NAMALWA (cell line): ENCODE measurements around the gene SEMA7A.

ENCODE experiments used
- DNase-seq: peaks from one replicate; pipeline ENCODE4 v3.0.0-alpha.2; 2015; ENCODE audit warnings: low spot score

The SEMA7A gene

DNA sequence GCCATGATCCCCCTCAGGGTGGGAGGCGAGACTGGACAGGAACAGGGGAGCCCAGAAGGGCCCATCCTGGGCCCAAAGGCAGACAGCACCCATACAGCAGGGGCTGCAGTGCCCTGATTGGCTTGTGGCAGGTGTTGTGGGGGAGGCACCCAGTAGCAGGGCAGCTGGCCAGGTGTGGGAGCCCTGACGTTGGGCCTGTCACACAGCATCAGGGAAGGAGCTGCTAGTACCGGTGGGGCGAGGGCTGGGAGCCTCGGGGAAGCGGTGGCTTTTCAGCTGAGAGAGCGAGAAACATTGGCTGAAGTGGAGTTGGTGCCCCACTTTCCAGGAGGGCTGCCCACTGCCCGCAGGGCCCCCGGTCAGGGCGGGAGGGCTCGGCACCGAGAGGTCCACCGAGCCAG lies 46.6 kb downstream of the SEMA7A start:
- peak; percentile 45 for DNase-seq

DNA sequence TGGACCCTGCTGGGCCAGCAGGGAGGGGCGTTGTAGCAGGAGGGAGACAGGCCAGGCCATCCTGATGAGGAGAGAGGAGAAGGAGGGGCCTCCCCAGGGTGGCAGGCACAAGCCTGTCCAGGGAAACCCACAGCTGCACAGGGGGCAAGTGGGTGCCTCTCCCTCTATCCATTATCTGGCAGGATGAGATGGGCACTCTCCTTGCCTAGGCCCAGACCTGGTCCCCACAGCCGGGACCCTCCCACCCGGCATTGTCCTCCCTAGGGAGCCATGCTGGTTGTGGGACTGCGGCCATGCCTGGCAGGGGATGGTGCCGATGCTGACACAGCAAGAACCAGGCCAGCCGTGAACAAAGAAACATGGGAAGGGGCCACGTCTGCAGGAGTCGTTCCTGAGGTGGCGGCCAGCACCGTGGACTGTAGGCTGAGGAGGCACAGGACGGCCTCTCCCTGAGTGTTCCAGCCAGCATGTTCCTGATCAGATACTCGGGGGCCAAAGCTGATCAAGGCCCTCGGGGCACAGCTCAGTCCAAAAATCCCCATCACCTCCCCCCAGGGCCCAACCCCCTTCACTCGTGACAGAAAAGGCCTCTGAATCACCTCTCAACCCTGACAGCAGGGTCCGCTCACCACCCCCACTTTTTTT lies 47.1 kb downstream of the SEMA7A start:
- no peak for DNase-seq

DNA sequence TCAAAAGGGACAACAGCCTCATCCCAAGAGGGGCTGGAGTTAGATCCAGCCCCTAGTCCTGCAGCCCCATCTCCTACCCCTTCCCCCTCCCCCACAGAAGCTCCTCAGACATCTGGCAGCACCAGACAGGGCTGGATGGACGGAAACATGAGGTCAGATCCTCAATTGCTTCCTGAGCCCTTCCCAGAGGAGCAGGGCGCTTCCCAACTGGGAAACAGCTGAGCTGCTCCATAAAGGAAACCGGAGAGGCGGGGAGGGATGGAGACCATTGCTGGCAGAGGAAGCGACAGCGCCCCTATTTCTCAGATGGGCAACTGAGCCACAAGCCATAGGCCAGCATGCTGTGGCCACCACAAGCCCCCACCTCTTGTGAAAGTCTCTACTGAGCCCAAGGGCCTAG lies 48.0 kb downstream of the SEMA7A start:
- DNase-seq = no peak

DNA sequence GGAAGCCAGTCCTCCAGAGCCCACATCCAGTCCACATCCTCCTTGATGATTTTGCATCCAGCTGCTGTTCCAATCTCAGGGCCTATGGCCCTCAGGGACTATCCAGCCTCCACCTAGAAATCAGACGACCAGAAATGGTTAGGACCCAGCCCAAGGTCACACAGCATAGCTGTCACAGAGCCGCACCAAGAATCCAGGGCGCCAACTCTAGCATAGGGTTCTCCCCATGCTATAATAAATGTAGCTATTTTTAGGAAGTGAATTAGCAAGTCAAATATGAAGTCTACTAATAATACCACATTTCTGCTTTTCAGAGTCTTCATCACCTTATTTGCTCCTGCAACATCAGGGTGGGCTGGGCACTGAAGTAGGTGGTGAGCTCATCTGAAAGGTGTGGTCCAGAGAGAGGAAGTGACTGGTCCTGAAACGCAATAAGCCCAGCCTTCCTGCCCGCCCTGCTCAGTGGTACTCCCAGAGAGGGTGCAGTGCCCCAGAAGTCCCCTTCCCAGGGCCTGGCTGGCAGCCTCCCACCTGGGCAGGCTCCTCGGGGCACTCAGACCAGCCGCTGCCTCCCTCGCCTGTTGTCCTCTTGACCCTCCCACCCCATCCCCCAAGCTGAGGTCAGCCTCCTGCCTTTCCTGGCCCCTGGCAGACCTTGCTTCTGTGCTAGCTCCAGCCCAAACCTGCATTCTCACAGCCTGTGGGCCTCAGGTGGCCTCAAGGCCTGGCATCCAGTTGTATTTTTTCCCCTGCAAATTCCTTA lies 48.7 kb downstream of the SEMA7A start:
- peak; percentile 71 for DNase-seq

DNA sequence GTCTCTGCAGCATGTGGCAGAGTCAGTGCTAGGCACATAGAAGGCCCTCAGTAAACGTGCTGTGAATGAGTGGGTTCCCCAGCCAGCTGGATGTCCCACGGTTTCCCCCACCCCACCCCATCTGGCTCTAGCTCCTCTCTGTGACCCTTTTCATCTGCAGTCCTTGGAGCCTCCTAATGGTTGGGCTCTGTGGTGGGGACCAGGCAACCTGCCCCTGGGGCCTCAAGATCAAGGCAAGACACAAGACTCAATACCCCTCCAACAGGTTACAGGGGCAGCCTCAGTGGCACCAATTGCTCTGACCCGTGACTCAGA lies 49.2 kb downstream of the SEMA7A start:
- DNase-seq = no peak

DNA sequence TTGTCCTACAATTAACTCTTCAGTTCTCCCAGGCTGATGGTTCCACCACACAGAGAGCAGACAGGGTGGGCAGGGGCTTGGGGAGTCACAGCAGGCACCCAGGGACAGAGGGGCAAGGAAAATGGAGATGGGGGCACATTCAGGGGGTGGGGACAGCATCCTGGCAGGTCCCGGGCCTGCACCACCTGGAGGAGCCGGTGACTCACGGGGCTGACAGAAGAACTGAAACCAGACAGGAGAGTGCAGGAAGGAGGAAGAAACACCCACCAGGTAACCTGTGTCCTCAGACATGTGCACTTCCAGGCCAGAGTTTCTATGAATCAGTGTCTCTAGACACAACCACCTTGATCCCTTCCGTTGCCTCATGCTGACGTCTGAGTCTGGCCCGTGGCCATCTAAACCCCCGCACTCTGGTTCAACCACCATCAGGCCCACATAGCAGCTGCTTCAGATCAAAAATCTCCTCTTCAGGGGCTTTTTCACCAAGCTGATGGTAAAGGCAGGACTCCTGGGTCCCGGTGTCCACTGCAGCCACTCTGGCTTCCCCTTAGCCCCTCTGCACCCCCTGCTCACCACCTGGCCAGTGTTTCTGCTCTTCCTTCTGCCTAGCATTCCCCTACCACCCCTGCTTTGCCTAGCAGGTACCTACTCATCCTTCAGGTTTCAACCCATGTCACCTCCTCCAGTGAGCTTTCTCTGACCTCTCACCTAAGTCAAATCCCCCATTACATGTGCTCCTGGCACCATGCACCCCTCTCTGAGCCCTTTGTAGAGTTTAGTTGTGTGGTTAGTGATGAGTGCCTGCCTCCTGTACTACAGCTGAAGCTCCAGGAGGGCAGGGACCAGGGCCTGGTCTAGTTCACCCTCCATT lies 49.8 kb downstream of the SEMA7A start:
- peak; percentile 53 for DNase-seq

DNA sequence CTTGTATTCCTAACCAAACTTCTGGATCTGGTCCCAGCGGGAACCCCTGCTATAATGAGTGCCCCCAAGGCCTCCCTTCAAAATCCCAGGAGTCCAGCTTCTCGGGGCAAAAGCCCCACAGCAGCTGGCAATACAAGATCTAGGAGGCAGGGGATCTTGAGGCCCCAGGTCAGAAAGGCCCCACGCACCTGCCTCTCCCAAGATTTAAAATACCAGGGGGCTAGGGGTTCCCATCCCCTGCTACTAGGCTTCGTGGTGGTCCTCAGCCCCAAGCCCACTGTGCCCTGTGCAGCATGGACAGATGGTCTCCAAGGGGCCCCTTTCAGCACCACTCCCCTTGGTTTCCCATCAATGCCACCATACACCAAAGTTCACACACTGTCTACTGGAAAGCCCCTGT lies 50.5 kb downstream of the SEMA7A start:
- DNase-seq = no peak

DNA sequence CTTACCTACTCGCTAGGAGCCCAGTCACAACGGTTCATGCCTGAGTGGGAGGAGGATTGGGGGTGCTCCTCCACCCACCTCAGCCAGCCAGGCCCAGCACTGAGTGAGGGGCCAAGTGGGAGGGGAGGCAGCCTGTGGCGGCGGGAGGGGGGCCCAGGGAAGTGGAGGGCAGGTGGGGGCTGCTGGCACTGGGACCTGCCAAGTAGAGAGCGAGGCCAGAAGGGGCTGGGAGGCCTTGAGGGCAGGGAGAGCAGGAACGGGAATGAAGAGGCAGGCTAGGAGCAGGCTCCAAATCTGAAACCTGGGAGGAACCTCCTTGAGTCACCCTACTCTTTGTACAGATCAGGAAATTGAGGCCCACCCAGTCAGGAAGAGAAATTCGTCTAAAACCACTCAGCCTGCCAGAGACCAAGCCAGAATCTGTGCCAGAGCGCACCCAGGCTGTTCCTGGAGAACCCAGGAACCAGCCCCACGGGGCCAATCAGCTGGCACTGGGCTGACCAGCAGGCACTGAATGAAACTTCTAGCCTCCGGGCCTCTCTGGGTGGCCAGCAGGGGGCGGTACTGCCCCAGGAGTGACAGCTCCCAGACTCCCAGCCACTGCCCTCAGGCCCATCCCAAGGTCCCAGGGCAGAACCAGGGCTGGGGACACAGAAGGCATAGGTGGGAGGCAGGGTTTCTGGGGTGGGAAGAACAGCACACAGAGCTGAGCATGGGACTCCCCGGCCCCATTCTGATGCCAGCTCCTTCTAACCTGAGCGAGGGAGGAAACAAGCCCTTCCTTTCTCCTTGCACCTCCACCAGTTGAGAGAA lies 51.5 kb downstream of the SEMA7A start:
- DNase-seq = peak; percentile 72

DNA sequence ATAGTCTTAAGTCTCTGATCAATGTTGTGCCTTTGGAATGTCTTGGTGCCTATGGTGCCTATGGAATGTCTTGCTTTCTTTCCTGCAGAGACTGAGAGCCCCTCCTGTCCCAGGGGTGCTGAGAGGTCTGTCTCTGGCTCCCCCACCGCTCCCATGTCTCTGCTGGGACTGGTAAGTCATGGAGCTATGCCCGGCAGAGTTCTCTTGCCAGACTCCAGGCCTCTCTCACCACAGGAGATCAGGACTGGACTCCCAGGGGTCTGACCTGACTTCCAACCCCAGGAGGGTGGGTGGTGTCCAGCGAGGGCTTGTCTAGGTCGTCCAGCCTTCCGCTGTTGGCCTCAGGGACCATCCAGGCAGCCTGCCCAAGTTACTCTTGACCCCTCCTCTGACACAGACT lies 52.3 kb downstream of the SEMA7A start:
- DNase-seq = no peak

DNA sequence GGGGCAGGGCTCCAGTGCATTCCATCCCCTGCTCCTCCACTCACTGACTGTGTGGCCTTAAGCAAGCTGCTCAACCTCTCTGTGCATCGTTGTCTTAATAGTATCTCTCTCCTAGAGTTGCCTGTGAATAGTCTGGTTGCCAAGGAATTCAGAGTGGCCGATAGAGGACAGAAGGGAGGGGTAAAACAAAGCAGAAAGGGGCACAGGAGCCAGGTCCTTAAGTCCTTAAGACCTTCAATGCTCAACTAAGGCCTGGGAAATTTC lies 52.6 kb downstream of the SEMA7A start:
- no peak for DNase-seq

DNA sequence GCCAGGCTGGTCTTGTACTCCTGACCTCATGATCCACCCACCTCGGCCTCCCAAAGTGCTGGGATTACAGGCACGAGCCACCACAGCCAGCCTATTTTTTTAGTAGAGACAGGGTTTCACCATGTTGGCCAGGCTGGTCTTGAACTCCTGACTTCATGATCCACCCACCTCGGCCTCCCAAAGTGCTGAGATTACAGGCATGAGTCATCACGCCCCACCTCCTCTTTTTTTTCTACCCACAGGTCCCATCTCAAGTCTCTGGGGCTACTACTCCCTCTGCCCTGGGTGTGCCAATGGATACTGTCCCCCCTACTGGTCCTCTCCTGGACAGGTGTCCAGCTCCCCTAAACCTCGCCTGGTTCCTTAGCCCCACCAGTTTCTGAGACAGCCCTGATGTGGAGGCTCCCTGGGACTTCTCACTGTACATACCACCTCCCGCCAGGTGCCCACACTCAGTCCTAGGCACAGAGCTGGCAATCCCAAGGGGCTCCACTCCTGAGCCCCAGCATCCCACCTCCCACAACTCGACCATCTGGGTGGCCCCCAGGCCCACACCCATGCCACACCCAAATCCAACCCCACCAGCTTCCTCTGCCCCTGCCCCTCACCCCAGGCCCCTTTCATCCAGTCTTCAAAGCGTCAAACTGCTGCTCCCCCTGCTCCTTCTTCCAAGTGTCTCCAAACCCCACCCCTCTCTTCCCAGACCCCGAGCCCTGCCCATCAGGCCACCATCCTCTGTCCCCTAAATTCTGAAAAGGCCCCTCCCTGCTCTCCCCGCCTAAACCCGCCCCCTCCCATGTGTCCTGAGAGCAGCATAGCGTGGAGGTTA lies 53.2 kb downstream of the SEMA7A start:
- no peak for DNase-seq

DNA sequence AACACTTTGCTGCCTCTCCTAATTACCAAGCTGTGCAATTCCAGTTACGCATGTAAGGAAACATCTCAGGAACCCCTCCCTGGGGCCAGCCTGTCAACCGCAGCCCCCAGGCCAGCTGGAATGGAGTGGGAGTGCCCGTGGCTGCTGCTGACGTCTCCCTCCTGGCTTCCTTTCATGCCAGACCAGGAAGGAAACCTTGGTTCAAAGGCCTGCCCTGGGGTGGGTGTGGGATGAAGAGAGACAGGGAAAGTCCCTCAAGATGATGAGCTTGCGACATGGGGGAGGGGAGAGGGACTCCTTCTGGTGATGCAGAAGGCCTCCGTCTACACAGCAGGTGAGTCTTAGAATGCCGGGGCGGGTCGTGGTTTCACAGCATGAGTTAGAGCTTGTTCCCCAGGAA lies 54.9 kb downstream of the SEMA7A start:
- no peak for DNase-seq

DNA sequence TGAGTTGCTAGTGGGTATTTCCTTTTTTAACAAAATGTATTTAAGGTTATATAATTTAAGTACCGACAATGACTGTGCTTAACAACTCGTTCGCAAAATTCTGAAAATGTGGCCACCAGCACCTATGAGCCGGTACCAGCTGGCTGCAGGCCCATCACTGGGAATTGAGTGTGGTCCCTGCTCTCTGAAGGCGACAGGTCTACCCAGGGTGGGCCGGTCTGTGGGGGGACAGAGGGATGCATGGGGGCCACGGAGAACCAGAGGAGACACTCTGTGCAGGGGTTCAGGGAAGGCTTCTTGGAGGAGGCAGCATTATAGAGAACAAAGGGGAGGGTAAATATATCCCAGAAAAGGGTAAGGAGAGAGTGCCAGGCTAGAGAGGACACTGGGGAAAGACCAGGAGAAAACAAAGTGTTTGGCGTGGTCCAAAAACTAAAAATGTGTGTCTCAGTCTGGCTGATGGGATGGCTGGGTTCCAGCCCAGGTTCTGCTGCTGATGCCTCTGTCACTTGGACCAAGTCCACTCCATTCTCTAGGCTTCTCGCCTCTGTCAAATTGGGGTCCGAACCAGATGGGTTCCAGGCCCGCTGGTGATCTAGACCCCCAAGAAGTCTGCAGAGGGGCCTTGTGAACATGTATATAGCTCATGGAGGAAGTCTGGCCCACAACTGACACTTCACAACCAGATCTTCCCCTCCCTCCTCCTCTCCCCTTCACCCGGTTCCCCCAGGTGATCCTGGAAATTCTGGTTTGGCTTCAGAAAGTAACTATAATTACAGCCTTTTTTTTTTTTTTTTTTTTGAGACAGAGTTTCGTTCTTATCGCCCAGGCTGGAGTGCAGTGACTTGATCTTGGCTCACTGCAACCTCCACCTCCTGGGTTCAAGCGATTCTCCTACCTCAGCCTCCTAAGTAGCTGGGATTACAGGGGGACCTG lies 55.7 kb downstream of the SEMA7A start:
- DNase-seq = no peak

DNA sequence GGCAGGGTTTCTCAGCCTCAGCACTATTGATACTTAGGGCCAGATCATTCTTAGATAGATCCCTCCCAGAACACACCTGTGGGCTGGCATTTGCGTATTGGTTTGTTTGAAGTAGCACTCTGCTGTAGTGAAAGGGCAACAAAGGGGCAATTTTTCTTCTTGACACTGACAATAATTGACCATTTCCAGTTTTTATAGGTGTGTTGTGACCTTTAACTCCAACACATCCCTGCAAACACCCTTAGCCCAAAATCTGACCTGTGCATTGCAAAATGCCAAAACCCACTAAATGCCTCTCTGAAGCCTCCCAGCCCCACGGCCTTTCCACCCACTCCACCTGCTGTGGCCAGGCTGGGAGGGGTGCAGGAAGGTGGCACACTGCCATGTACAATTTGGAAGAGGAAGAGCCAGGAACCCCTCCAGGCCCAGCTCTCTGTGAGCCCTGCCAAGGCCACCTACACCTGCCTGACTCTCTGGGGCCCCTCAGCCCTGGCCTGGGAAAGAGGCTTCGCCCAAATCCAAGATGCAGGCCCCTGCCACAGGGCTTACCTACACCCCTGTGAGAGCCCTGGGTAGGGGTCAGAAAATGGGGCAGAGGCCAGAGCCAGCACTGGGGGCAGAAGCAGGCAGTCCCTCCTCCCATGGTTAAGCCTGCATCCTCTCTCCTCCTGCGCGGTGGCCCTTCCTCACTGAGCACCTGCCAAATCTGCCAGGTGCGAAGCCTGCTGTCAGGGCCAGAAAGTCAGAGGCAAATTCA lies 56.8 kb downstream of the SEMA7A start:
- DNase-seq = no peak

DNA sequence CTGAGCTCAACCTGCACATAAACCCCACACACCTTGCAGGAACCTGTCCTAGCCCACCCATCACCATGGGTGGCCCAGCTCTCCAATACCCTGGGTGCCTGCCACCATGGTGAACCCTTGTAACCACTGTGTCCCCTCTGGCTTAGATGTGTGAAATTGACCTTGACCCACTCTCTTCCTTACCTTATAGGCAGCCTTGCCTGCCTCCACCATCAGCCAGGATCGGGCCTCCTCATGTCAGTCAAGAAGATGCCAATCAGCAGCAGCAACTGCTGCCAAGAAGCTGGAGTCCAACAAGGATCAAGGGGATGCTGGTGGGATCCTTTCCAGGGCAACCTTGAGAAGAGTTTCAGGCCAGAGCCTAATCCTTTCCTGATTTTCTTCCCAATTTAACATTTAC lies 57.5 kb downstream of the SEMA7A start:
- no peak for DNase-seq

DNA sequence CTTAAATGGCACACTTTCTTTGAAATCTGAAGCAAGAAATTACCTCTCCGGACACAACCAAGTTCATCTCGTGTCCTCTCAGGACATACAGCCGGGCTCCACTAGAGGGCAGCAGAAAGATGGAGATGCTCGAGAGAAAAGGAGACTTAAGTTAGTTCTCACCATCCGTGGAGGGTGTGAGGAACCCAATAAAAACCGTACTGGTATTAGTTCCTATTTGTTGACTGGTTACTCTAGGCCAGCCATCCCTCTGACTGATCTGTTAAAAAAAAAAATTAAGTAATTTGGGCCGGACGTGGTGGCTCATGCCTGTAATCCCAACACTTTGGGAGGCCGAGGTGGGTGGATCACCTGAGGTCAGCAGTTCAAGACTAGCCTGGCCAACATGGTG lies 58.5 kb downstream of the SEMA7A start:
- DNase-seq = peak; percentile 93

DNA sequence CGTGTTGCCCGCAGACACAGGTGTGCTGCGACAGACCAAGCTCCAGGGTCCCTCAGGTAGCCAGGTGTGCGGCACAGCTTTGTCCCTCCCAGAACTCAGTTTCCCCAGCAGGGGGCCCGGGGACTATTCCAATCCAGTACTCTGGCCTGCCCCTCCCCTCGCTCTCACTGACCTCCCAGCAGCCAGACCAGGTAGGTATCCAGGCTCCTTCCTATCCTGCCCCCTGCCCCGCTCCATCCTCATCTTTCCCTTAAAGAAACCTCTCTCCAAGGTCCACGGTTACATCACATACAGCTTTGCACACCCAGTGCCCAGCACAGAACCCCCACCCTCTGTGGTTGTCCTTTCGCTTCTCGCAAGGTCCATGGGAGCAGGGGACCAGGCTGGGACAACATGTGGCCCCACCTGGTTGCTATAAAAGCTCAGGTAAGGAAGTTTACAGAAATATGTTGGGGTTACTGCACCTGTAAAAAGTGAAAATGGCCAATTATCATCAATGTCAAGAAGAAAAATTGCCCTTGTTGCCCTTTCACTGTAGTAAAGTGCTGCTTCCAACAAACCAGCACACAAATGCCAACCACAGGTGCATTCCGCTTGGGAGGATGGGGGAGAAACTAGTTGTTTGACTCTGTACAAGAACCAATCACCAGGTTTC lies 59.0 kb downstream of the SEMA7A start:
- no peak for DNase-seq

DNA sequence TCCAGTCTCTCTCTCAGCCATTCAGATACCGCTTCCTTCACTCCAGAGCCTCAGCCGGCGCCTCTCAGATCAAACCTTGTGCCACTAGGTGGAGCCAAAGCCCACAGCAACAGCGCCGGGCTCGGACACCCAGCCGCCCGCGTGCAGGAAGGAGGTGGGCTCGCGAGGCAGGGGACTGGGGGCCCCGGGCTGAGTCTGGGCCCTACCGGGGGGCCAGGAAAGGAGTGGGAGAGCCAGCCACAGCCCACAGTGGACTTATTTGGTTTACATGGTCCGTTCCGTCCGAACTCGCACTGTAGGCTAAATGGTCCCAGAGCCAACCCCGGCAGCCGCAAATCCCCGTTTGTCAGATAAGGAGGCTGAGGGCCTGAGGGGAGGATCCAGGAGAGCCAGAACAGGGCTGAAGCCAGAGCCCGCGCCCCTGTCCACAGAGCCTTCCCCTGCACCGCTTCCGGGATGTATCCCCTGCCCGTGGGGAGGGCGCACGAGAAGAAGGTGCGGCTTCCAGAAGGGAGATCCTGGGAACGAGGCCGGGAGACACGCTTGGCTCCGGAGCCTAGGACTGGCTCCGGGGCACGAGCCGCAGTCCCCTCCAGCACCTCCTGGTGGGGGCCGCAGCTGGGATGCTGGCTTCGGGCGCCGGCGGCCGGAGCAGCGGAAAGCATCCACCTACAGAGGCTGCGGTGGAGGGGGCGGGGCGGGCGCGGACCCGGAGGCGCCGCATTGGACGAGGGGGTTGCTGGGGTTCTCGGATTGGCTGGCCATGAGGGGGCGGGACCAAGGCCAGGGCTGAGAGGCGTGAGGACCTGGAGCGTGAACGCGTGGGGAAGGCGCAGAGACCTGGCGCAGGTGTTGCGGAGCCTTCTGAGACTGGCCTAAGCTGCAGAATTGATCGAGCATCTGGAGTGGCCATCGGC lies 59.8 kb downstream of the SEMA7A start:
- DNase-seq = peak; percentile 94
